Measurements from ENCODE around the gene MAPT. TPM values are rescaled to one million over a fixed set of nuclear protein-coding genes. Genes with fewer than 3 reads are reported as not detected.

Gene MAPT
- total RNA-seq, 4 donors from 2014 or later: 70.3 to 120 (median 82.8) TPM

DNA sequence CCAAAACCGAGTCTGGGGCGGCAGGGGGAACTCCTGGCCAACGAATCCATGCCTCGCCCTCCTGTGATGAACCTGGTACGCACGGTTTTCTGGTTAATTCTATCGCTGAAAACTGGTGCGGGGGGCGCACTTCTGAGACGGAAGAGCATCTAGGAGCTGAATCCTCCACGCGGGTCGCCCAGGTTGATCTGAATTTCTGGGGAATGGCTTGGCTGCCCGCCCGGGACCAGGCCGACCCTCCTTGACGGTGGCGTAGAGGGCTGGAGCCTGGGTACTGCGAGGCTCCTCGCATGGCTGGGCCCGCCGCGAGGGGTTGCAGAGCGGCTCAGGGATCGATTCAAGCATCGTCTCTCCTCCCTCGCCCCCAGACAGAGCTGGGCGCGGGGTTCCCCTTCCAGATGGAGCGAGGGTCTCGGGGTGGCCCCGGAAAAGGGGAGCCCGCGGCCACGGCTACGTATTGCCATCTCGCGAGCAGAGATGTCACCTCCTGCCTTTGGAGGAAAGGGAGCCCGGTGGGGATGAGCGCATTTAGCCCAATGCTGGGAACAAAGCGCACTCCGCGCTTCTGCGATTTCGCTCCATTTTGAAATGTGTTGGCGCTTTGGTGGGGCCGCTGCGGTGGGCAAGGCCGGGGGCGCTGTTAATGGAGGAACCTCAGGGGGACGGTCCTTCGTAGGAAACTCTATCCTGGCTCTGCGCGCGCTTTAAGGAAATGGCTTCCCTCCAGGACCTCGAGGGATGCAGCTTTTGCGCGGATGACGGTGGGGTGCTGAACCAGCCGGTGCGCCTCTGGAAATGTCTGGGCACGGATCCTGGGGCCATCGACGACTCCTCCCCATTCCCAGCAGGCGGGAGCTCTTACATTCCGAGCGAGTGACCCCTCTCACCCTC lies 2.7 kb downstream of the MAPT start:
- in situ Hi-C loops (cut with MboI; ENCODE audit: low sequenced_read_pairs in 4 of 4): loop anchor here in 1 of 4 donors (5.0 kb wide), 1 partner anchor 50 kb away; no protein-coding TSS in a partner anchor
- H3K9me3 ChIP-seq: no peaks in the 10 kb centered on the region
- intact Hi-C loops (cut with DNase I; ENCODE audit: low total_unique reads): loop anchor here (5.0 kb wide), 1 partner anchor 370 kb away; no protein-coding TSS in a partner anchor
- no peaks in the 10 kb centered on the region for H3K36me3 ChIP-seq
- H3K4me3 ChIP-seq: no peak overlapping the region
- no peak for TF ChIP-seq POLR2A (IDR thresholded peaks at IDR 0.05)
- TF ChIP-seq CTCF (IDR thresholded peaks at IDR 0.05 in 4 of 5, conservative IDR thresholded peaks at IDR 0.05 in 1 of 5): no peak
- H3K27me3 ChIP-seq: no peaks in the 10 kb centered on the region
- ATAC-seq (no peak), DNase-seq (no peak)
- peak overlapping the region; percentile 94 to 99 (median 99) for H3K27ac ChIP-seq
- H3K4me1 ChIP-seq: peaks cover 40 to 54% of the 10 kb centered on the region in 2 donors

- ATAC-seq (no peak), DNase-seq (no peak)
- H3K27me3 ChIP-seq: no peaks in the 10 kb centered on the region
- intact Hi-C loops (cut with DNase I; ENCODE audit: low total_unique reads) (loop anchor here (10.0 kb wide), 1 partner anchor 585 kb away; the partner anchor contains the start of gene MAP3K14), in situ Hi-C loops (cut with MboI; ENCODE audit: low sequenced_read_pairs in 4 of 4) (no loop called here)
- H3K27ac ChIP-seq: peak overlapping the region; percentile 94 to 99 (median 99)
- H3K9me3 ChIP-seq: no peaks in the 10 kb centered on the region
- H3K36me3 ChIP-seq: no peaks in the 10 kb centered on the region
- no peak for TF ChIP-seq POLR2A (IDR thresholded peaks at IDR 0.05)
- no peak for TF ChIP-seq CTCF (IDR thresholded peaks at IDR 0.05 in 4 of 5, conservative IDR thresholded peaks at IDR 0.05 in 1 of 5)
- H3K4me3 ChIP-seq: no peak overlapping the region
- peaks cover 58 to 71% of the 10 kb centered on the region in 2 donors for H3K4me1 ChIP-seq
Observed at GRCh38 chr17:45900136-45900535, 5.8 kb downstream of the MAPT start.

- H3K27me3 ChIP-seq: no peaks in the 10 kb centered on the region
- no peak for TF ChIP-seq CTCF (IDR thresholded peaks at IDR 0.05 in 4 of 5, conservative IDR thresholded peaks at IDR 0.05 in 1 of 5)
- TF ChIP-seq POLR2A (IDR thresholded peaks at IDR 0.05): no peak
Observed at GRCh38 chr17:45900723-45901415, 6.5 kb downstream of the MAPT start.

DNA sequence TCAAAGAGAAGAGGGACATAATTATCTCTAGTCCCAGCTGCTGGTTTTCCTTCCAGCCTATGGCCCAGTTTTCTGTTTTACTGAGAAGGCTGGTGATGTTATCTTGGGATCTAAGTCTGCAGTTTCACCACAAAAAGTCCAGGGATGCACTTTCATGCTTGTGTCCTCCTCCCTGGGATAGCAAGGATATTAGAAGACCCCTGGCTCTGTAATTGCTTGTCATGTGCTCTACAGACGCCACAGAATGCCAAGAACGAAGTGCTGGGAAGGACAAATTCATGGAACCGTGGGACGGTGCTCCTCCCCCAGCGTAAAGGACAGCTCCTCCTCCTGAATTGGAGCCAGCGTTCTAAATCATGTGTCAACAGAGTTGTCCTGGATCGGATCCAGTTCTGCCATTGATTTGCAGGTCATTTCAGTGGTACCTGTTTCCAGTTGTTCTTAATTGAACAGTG lies 8.6 kb downstream of the MAPT start:
- TF ChIP-seq CTCF (IDR thresholded peaks at IDR 0.05 in 4 of 5, conservative IDR thresholded peaks at IDR 0.05 in 1 of 5): no peak
- TF ChIP-seq POLR2A (IDR thresholded peaks at IDR 0.05): no peak
- ATAC-seq (peak; percentile 38 to 42), DNase-seq (peak; percentile 53 to 74)

More at GRCh38 chr17:45900723-45901415, 6.5 kb downstream of the MAPT start:
- H3K4me1 ChIP-seq: peaks cover 66 to 78% of the 10 kb centered on the region in 2 donors
- no peaks in the 10 kb centered on the region for H3K36me3 ChIP-seq
- H3K4me3 ChIP-seq: no peak overlapping the region
- DNase-seq (peak; percentile 23 to 50), ATAC-seq (peak; percentile 51 to 54)
- peak overlapping the region; percentile 94 to 99 (median 99) for H3K27ac ChIP-seq
- intact Hi-C loops (cut with DNase I; ENCODE audit: low total_unique reads) (loop anchor here (10.0 kb wide), 1 partner anchor 586 kb away; the partner anchor contains the start of gene MAP3K14), in situ Hi-C loops (cut with MboI; ENCODE audit: low sequenced_read_pairs in 4 of 4) (no loop called here)
- no peaks in the 10 kb centered on the region for H3K9me3 ChIP-seq

More for the DNA sequence above, 8.6 kb downstream of the MAPT start:
- in situ Hi-C loops (cut with MboI; ENCODE audit: low sequenced_read_pairs in 4 of 4) (no loop called here), intact Hi-C loops (cut with DNase I; ENCODE audit: low total_unique reads) (loop anchor here (10.0 kb wide), 1 partner anchor 588 kb away; the partner anchor contains the start of gene MAP3K14)
- Histone ChIP-seq H3K4me1 (peaks cover 78 to 89% of the 10 kb centered on the region in 2 donors), H3K36me3 (no peaks in the 10 kb centered on the region), H3K27ac (peak overlapping the region; percentile 94 to 99 (median 99)), H3K4me3 (peak overlapping the region in 3 of 4 donors; percentile 3 to 24 (median 22)), H3K27me3 (no peaks in the 10 kb centered on the region), H3K9me3 (no peaks in the 10 kb centered on the region)
